ENCODE data around the gene NRIP2.

NRIP2 gene

DNA sequence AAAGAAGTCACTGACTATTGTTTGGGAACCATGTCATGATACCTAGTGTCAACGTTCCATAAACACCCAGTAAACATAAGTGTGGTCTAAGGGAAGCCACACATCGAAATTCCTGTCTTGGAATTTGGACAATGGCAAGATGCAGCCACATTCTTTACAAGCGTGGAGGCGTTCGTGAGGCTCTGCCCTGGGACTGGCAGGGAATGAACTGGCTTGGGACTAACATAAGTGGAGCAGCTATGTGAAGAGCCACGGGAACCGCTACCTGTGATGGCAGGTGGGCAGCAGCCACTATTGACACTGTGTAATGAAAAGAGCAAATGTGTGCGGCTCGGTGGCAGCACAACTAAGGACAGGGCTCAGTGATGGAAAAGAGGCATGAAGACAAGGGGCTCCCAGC lies 10.0 kb upstream of the NRIP2 start:
- TF ChIP-seq OSR1 (CRISPR knock-in tag; IDR thresholded peaks at IDR 0.05) (no peak), BACH2 (CRISPR knock-in tag; IDR thresholded peaks at IDR 0.05; ENCODE audit: borderline replicate concordance) (no peak), ZFP30 (CRISPR knock-in tag; IDR thresholded peaks at IDR 0.05) (no peak), ZNF8 (CRISPR knock-in tag; IDR thresholded peaks at IDR 0.05) (no peak), RARB (CRISPR knock-in tag; IDR thresholded peaks at IDR 0.05) (no peak), GLIS3 (CRISPR knock-in tag; IDR thresholded peaks at IDR 0.05) (no peak), CSDC2 (CRISPR knock-in tag; IDR thresholded peaks at IDR 0.05) (no peak), ISL1 (CRISPR knock-in tag; IDR thresholded peaks at IDR 0.05) (no peak), ZC3H10 (CRISPR knock-in tag; IDR thresholded peaks at IDR 0.05) (no peak), TCF4 (CRISPR knock-in tag; IDR thresholded peaks at IDR 0.05; ENCODE audit: borderline replicate concordance) (no peak), ESRRG (CRISPR knock-in tag; IDR thresholded peaks at IDR 0.05) (no peak), SNAI2 (CRISPR knock-in tag; IDR thresholded peaks at IDR 0.05) (no peak), ZNF70 (CRISPR knock-in tag; IDR thresholded peaks at IDR 0.05) (no peak)
- TF ChIP-seq, protein P1, sequence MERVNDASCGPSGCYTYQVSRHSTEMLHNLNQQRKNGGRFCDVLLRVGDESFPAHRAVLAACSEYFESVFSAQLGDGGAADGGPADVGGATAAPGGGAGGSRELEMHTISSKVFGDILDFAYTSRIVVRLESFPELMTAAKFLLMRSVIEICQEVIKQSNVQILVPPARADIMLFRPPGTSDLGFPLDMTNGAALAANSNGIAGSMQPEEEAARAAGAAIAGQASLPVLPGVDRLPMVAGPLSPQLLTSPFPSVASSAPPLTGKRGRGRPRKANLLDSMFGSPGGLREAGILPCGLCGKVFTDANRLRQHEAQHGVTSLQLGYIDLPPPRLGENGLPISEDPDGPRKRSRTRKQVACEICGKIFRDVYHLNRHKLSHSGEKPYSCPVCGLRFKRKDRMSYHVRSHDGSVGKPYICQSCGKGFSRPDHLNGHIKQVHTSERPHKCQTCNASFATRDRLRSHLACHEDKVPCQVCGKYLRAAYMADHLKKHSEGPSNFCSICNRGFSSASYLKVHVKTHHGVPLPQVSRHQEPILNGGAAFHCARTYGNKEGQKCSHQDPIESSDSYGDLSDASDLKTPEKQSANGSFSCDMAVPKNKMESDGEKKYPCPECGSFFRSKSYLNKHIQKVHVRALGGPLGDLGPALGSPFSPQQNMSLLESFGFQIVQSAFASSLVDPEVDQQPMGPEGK (CRISPR knock-in tag; IDR thresholded peaks at IDR 0.05; ENCODE audit: borderline replicate concordance), result no peak
- TF ChIP-seq, protein P2, sequence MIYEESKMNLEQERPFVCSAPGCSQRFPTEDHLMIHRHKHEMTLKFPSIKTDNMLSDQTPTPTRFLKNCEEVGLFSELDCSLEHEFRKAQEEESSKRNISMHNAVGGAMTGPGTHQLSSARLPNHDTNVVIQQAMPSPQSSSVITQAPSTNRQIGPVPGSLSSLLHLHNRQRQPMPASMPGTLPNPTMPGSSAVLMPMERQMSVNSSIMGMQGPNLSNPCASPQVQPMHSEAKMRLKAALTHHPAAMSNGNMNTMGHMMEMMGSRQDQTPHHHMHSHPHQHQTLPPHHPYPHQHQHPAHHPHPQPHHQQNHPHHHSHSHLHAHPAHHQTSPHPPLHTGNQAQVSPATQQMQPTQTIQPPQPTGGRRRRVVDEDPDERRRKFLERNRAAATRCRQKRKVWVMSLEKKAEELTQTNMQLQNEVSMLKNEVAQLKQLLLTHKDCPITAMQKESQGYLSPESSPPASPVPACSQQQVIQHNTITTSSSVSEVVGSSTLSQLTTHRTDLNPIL (CRISPR knock-in tag; IDR thresholded peaks at IDR 0.05; ENCODE audit: low read depth), result no peak
- TF ChIP-seq, protein P3, sequence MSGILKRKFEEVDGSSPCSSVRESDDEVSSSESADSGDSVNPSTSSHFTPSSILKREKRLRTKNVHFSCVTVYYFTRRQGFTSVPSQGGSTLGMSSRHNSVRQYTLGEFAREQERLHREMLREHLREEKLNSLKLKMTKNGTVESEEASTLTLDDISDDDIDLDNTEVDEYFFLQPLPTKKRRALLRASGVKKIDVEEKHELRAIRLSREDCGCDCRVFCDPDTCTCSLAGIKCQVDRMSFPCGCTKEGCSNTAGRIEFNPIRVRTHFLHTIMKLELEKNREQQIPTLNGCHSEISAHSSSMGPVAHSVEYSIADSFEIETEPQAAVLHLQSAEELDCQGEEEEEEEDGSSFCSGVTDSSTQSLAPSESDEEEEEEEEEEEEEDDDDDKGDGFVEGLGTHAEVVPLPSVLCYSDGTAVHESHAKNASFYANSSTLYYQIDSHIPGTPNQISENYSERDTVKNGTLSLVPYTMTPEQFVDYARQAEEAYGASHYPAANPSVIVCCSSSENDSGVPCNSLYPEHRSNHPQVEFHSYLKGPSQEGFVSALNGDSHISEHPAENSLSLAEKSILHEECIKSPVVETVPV (CRISPR knock-in tag; IDR thresholded peaks at IDR 0.05), result no peak
- ATAC-seq, result no peak

DNA sequence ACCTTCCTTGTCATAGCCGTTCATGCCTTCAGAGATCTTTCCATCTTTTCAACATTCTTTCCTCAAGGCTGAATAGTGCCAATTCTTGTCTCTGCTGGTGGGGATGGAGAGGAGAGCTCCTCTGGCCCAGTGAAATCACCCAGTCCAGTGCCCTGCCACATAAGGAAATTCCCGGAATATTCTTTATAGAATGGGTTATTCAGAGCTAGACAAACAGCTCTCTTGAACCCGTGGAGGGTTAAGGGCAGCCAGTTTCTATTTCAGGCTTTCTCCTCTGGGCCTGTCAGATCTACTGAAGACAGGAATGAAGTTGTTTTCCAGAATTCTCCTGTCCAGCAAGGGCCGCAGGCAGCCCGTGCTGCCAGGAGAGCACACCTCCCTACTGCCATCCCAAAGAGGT lies 8.1 kb upstream of the NRIP2 start:
- no peak for TF ChIP-seq ZFP30 (CRISPR knock-in tag; IDR thresholded peaks at IDR 0.05)
- TF ChIP-seq TOX (CRISPR knock-in tag; IDR thresholded peaks at IDR 0.05; ENCODE audit: borderline replicate concordance), result no peak
- TF ChIP-seq, protein P2 (CRISPR knock-in tag; IDR thresholded peaks at IDR 0.05; ENCODE audit: low read depth), result no peak
- no peak for TF ChIP-seq ZFP3 (CRISPR knock-in tag; IDR thresholded peaks at IDR 0.05)
- no peak for TF ChIP-seq RARB (CRISPR knock-in tag; IDR thresholded peaks at IDR 0.05)
- no peak for TF ChIP-seq ARNTL (CRISPR knock-in tag; IDR thresholded peaks at IDR 0.05; ENCODE audit: borderline replicate concordance, low read depth)
- TF ChIP-seq, protein P4, sequence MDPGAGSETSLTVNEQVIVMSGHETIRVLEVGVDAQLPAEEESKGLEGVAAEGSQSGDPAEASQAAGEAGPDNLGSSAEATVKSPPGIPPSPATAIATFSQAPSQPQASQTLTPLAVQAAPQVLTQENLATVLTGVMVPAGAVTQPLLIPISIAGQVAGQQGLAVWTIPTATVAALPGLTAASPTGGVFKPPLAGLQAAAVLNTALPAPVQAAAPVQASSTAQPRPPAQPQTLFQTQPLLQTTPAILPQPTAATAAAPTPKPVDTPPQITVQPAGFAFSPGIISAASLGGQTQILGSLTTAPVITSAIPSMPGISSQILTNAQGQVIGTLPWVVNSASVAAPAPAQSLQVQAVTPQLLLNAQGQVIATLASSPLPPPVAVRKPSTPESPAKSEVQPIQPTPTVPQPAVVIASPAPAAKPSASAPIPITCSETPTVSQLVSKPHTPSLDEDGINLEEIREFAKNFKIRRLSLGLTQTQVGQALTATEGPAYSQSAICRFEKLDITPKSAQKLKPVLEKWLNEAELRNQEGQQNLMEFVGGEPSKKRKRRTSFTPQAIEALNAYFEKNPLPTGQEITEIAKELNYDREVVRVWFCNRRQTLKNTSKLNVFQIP (CRISPR knock-in tag; IDR thresholded peaks at IDR 0.05; ENCODE audit: borderline replicate concordance, low read depth), result no peak
- no peak for TF ChIP-seq GLIS3 (CRISPR knock-in tag; IDR thresholded peaks at IDR 0.05)
- no peak for TF ChIP-seq ZNF70 (CRISPR knock-in tag; IDR thresholded peaks at IDR 0.05)
- TF ChIP-seq PPARA (CRISPR knock-in tag; IDR thresholded peaks at IDR 0.05; ENCODE audit: borderline replicate concordance), result no peak
- no peak for TF ChIP-seq TCF4 (CRISPR knock-in tag; IDR thresholded peaks at IDR 0.05; ENCODE audit: borderline replicate concordance)
- TF ChIP-seq, protein P5, sequence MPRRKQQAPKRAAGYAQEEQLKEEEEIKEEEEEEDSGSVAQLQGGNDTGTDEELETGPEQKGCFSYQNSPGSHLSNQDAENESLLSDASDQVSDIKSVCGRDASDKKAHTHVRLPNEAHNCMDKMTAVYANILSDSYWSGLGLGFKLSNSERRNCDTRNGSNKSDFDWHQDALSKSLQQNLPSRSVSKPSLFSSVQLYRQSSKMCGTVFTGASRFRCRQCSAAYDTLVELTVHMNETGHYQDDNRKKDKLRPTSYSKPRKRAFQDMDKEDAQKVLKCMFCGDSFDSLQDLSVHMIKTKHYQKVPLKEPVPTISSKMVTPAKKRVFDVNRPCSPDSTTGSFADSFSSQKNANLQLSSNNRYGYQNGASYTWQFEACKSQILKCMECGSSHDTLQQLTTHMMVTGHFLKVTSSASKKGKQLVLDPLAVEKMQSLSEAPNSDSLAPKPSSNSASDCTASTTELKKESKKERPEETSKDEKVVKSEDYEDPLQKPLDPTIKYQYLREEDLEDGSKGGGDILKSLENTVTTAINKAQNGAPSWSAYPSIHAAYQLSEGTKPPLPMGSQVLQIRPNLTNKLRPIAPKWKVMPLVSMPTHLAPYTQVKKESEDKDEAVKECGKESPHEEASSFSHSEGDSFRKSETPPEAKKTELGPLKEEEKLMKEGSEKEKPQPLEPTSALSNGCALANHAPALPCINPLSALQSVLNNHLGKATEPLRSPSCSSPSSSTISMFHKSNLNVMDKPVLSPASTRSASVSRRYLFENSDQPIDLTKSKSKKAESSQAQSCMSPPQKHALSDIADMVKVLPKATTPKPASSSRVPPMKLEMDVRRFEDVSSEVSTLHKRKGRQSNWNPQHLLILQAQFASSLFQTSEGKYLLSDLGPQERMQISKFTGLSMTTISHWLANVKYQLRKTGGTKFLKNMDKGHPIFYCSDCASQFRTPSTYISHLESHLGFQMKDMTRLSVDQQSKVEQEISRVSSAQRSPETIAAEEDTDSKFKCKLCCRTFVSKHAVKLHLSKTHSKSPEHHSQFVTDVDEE (CRISPR knock-in tag; IDR thresholded peaks at IDR 0.05), result no peak
- no peak for TF ChIP-seq ESRRG (CRISPR knock-in tag; IDR thresholded peaks at IDR 0.05)
- TF ChIP-seq OSR1 (CRISPR knock-in tag; IDR thresholded peaks at IDR 0.05), result no peak
- TF ChIP-seq, protein P1 (CRISPR knock-in tag; IDR thresholded peaks at IDR 0.05; ENCODE audit: borderline replicate concordance), result no peak
- TF ChIP-seq BACH2 (CRISPR knock-in tag; IDR thresholded peaks at IDR 0.05; ENCODE audit: borderline replicate concordance), result no peak
- no peak for TF ChIP-seq CSDC2 (CRISPR knock-in tag; IDR thresholded peaks at IDR 0.05)
- TF ChIP-seq ZNF565 (CRISPR knock-in tag; conservative IDR thresholded peaks at IDR 0.05; ENCODE audit: low read depth), result no peak
- TF ChIP-seq, protein P3 (CRISPR knock-in tag; IDR thresholded peaks at IDR 0.05), result no peak
- TF ChIP-seq ZNF8 (CRISPR knock-in tag; IDR thresholded peaks at IDR 0.05), result no peak
- no peak for ATAC-seq
